ENCODE measurements around the gene PNMA6F.

The PNMA6F gene

DNA sequence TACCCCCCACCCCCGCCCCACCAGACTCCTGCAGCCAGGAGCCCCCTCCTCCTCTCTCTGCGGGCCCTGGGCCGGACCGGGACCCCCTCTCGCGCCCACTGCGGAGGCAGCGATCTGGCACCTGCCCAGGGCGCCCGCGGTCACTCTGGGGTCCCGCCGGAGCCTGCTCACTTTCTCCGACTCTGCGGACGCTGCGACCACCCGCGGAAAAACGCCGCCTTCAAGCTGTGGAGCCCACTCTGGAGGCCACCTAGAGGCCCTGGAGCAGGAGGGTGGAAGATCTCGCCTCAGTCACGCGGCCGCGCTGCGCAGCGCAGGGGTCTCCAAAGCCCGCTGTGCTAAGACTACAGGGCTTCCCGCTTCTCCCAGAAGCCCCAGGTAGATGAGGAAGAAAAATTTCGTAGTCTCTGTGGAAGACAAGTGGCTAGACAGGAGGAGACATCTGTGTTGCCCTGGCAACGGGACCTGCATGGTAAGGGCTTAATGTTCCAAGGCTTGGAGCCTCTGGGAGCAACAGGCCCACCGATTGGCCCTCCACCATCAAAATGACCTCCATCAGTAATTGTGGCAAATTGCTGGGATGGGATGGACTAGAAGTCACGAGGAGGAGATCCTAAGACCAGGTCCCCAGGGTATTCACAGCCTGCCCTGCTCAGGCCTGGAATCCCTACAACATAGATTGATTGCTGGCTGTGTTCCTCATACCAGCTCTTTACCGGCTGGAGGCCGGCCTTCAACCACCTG, at the start of gene PNMA6F:
Gene PNMA6F (minus strand): TSS at position 387 of the 744 bp plus-strand sequence. CDS start 1,093 bp downstream, outside the sequence.
- no peak for DNase-seq

DNA sequence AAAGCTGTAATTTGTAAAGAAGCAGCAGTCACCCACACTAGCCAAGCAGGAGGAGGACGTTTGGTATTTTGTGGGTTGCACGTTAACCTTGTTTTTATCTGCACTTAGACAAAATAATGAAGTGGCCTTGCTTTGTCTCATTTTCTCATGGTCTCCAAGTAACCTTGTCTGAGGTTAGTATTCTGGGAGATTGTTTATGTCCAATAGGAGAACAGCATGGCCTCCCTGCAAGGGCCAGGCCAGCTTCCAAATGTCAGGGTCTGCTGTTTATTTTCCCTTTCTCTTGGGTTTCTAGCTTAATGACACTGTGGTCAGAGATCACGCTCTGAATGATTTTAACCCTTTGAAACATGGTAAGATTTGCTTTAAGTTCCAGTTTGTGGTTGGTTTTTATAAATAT, 49.7 kb upstream of the PNMA6F start:
- no peak for DNase-seq

DNA sequence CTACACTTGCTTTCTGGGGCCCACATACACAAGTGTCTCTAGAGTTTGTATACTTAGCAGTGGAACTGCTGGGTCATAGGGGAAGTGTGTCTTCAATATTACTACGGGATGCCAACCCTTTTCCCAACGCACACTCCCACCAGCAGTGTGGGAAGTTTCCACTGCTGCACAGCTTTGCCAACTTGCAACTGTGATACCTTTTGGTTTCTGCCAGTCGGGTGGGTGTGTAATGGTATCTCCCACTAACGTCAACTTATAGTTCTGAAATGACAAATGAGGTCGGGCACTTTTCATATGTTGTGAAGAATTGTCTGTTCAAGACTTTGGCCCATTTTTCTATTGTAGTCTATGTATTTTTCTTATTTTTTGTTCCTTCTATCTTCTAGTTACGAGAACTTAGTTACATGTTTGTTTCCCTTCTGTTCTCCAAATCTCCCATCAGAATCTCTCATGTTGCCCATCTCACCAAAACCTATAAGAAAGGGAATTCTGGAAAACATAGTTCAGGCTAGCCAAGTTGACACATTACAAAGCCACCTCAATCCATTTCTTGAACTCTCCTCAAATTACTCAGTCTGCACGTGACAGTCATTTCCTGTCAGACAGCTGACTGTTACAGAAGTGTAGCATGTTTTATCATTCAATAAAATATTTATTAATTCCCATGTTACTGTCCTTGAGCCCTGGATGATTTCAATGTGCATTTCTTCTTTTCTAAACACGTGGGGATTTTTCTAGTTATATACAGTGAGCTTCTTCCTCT, 48.9 kb upstream of the PNMA6F start:
- DNase-seq, result no peak

DNA sequence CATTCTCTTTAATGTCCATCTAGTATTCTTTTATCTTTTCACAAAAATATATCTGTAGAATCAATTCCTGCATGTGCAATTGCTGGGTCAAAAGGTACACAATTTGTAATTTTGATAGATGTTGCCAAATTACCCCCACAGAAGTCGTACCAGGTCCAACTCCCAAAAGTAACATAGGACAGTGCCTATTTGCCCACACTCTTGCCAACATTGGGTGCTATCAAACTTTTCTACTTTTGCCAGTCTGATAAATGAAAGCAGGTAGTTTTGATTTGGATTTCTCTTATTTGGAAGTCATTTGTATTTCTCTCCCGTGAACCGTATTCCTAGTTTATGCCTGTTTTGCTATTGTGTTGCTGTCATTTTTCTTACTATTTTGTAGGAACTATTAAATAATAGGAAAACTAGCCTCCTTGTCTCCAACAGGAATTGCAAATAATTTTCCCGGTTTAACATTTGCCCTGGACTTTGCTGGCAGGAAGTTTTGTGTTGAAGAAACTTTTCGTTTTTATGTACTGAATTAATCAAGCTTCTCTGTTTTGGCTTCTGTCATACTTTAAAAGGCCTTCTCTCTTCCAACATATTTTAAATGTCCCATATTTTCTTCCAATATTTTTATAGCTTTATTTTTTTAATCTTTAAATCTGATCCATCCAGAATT, 45.4 kb upstream of the PNMA6F start:
- DNase-seq, result no peak

DNA sequence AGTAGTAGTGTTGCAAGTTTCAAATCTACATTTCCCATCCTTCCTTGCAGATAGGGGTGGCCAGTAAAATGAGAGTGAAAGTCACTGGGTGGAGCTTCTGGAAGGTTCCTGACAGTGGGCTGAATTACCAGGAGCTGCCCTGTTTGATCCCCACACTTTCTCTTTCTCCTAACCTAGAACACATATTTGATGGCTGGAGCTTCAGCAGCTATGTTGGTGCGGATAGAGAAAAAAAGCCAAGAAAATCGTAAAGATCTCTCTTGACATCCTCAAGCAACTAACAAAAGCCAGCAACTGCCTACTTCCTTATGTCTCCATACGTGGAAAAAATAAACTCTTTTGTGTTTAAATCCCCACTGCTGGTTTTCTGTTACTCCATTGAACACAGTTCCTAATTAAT, 44.6 kb upstream of the PNMA6F start:
- DNase-seq, result no peak

DNA sequence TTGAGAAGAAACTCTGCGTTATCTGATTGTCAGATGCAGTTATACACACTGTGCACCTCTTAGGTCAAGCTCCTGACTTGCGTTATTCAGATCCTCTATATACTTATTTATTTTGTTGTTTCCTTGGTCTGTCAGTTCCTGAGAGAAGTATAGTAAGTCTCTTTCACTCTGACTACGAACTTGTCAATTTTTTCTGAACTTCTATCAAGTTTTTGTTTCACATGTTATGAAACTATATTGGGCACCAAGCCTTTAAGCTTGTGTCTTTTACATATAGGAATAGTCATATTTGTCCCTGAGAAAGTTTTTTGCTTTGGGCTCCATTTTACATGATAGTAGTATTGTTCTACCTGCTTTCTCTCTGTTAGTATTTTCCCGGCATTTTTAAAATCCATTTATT, 44.1 kb upstream of the PNMA6F start:
- no peak for DNase-seq

DNA sequence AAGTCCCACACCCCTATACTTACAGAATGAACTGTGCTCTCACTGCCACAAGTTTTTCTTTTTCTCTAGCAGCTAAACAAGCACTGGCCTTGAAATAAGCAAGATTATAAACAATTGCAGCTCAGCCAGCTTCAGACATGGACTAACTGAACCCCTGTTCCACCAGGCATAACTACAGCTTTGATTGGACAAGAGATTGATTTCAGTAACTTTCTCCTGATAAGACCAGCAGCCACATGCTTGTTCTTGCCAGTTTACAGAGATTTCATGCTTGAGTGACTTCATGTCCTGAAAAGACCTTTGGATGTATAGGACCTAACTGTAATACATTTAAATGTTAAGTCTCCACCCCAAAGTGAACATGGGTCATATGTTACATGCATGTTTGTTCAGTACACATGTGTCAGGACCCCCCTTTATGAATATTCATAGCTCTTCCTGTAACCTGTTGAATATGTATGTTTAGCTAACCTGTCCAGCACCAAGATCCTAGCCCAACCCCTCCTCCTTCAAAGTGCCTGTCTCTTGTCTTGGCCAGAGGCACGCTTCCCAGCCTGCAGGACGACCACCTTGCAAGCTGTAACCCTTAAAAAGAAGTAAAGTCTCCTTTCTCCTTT, 40.3 kb upstream of the PNMA6F start:
- DNase-seq, result no peak

DNA sequence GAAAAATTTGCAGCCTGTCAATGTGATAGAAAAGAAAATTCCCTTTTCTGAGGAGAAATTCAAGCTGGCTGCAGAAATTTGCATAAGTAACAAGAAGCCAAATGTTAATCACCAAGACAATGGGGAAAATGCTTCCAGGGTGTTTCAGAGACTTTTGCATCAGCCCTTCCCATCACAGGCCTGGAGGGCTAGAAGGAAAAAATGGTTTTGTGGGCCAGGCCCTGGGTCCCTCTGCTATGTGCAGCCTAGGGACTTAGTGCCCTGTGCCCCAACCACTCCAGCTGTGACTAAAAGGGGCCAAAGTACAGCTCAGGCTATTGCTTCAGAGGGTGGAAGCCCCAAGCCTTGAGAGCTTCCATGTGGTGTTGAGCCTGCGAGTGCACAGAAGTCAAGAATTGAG, 36.3 kb upstream of the PNMA6F start:
- DNase-seq, result no peak

DNA sequence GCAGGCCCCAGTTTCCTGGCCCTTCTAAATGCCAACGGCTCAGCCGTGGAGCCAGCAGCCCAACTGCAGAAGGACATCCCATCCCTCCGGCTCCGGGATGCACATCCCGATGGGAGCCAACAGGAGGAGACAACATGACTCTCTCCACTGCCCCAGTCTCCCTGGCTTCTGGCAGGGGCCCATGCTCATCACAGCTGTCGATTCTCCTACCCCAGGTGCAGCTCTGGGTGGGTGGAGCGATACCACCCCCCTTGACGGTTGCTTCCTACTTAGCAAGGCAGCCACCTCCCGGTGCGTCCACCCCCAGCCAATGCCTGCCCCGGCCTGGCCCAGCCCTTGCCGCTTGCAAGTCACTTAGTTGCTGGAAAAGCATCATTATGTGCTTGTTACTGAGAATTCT, 31.8 kb upstream of the PNMA6F start:
- no peak for DNase-seq

DNA sequence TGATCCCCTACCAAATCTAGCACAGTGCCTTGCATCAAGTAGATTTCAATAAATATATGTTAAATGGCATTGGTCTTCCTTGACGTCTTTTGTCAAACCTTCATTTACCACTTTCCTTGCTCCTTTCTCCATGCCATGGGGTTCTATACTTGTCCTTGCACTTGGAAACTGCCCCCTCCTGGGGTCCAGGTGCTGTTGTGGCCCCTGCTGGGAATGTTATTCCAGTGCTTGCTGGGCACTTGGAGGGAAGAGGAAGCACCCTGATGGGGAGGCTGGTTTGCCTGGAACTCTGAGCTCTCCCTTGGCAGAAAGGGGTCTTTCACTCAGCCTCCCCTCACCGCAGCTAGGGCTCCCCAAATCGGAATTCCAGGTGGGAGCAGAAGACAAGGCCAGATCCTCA, 31.3 kb upstream of the PNMA6F start:
- no peak for DNase-seq

DNA sequence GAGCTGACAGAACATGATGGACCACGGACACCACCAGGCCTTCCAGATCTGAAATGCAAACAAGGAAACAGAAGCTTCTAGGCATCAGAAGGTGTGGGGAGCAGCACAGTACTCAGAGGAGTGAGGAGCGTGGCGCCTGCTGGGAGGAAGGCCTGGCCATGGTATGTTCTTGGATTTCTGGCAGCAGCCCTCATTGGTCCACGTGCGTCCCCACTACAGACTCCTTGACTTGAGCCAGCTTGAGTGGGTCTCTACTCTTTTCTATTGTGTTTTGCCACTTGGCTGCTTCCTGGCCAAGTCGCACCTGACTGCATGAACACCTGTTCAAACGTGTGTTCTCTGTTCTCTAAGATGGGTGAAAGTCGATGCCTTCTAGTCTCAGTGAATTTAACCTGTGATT, 30.4 kb upstream of the PNMA6F start:
- DNase-seq, result peak; percentile 3

DNA sequence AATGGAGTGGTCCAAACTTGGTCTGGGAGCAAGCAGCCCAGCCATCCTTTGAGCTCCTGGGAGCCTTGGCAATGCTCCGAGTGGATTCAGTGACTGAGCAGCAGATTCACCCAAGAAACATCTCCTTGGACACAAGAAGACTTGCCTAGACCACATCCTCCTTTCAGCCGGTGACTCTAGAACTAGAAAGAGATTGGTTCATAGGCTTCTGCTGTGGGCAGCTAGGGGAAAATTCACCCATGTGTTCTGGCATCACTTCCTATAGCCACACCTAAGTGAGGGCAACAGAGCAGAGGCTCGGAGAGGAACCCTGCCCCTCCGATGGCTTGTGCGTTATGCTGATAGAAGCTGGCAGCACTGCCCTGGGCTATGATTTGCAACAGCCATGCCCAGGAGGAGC, 28.4 kb upstream of the PNMA6F start:
- DNase-seq, result no peak

DNA sequence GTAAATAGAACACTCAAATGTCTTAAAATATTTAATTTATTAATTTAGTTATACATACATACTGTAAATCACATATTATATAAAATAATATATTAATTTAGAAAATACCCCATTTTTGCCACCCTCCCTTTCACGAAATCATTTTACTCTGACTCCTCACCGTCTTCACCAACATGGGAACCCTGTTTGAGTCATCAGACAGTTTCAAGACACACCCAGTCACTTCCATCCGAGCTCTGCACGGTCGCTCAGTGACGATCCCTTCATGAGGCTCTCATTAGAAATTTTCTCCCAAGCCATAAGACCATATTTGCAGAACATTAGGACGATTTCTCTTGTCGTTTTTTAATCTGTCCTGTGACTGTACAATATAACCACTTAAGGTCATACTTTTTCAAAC, 26.9 kb upstream of the PNMA6F start:
- DNase-seq, result no peak

DNA sequence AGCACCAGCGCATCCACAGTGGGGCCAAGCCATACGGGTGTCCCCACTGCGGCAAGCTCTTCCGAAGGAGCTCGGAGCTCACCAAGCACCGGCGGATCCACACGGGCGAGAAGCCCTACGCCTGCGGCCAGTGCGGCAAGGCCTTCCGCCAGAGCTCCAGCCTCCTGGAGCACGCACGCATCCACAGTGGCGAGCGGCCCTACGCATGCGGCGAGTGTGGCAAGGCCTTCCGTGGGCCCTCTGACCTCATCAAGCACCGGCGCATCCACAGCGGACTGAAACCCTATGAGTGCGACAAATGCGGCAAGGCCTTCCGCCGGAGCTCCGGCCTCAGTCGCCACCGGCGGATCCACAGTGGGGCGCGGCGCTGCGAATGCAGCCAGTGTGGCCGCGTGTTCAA, 26.0 kb upstream of the PNMA6F start:
- no peak for DNase-seq

DNA sequence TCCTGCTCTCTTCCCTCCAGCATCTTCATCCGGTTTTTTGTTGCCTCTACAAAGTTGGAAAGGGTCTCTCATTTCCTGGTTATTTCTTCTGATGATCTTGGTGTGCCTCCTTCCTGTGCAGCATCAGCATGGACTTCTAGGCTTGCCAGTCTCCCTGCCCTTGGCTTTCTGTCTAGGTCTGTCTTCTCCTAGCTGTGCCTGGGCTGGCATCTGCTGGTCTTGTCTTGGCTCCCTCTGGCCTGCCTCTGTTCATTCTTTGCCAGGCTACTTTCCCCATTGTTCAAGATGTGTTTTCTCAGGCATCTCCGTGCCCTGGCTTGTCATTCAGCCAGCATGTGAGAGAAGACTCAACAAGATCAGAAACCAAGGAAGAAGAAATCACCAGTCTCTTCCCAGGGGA, 22.1 kb upstream of the PNMA6F start:
- no peak for DNase-seq

DNA sequence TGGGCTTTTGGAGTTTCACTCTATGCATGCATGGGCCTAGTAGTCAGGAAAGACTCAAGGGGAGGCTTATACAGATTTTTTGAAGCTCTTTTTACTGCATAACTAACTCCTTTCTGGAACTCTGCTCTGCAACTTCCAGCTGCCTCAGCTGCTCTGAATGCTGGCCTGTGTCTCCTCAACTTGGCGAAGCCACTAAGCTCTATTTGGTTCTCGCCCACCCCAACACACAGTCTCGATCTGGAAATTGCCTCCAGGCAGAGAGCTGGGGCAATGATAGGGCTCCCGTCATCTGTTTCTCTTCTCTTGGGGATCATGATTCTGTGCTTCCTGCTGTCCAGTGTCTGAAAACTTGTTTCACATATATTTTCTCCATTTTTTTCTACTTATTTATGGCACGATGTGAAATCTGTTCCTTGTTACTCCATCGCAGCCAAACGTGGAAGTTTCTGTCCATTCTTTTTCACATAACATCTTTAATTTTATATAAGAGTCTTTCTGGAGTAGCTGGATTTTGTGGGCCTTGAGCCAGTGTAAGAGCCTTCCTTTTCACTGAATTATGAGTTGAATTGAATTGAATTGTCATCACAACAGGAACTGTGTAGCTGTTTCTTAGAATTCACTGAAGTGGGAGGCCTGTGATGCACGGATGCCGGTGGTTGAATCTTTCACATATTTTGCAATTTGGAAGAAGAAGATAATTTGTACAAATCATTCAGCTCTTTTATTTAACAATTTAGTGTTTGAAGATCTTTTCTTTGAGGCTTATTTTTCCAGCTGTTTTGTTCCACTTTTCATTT, 21.4 kb upstream of the PNMA6F start:
- no peak for DNase-seq

DNA sequence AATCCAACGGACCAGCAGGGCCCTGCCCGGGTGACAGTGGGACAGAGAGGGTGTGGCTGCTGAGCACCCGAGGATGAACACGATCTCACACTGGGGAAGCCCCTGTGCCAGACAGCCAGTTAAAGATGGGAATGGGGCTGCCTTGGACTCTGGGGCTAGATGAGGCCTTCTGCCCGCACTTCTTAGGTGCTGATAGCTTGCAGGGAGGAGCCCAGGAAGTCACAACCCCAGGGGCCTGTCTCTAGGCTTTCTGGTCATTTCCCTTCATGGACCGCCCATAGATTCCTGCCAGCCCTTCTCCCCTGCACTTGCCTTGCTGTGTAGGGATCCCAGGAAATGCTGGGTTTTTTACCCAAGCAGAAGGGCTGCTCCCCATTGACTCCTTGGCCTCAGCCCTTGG, 18.5 kb upstream of the PNMA6F start:
- no peak for DNase-seq

DNA sequence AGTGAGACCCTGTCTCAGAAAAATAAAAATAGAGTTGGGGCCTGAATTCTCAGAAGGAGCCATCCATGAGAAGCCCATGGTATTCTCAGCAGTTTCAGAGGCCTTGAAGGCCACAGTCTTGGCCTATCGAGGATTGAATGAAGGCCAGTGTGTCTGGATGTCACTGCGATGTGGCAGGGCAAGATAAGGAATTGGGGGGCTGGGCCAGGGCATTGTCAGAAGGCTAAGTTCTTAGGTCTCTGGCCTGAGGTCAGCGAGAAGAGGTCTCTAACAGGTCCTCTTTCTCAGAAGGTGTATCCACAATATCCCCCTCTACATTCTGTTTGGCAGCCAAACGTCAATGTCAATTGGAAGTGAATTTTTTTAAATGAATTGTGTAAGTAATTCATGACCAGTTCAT, 18.1 kb upstream of the PNMA6F start:
- no peak for DNase-seq

DNA sequence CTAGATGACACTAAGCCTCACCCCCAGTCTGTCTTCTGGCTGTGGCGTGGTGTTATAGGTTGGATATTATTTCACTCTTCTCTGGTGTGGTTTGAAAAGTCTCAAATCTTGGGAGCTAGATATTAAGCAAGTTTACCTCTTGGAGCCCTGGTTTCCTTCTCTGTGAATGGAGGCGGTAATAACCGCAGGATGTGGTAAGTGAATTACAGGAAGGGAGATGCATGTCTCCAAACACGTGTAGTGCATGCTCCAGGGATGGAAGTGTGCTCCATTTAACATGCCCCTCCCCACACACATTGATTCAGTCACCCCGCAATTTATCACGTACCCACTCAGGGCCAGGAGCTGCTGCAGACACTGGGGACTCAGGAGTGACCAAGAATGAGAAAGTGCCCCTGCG, 17.3 kb upstream of the PNMA6F start:
- no peak for DNase-seq

DNA sequence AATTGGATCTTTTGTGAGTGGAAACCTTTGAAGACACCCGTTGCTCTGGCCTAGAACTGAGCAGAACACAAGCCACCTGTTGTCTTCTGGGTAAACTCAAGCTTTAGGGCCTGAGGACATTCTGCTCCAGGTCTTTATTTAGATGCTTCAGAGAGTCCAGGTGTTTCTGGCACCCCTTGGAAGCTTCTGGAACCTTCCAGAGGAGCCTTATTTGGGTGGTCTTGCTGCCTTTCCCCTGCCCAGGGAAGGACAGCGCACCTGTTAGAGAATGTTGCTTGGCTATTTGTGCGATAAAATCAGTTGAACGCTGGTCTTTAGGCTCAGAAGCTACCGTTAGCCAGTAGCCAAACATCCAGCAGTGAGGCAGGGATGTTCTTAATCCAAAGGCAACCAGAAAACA, 15.4 kb upstream of the PNMA6F start:
- DNase-seq, result no peak

DNA sequence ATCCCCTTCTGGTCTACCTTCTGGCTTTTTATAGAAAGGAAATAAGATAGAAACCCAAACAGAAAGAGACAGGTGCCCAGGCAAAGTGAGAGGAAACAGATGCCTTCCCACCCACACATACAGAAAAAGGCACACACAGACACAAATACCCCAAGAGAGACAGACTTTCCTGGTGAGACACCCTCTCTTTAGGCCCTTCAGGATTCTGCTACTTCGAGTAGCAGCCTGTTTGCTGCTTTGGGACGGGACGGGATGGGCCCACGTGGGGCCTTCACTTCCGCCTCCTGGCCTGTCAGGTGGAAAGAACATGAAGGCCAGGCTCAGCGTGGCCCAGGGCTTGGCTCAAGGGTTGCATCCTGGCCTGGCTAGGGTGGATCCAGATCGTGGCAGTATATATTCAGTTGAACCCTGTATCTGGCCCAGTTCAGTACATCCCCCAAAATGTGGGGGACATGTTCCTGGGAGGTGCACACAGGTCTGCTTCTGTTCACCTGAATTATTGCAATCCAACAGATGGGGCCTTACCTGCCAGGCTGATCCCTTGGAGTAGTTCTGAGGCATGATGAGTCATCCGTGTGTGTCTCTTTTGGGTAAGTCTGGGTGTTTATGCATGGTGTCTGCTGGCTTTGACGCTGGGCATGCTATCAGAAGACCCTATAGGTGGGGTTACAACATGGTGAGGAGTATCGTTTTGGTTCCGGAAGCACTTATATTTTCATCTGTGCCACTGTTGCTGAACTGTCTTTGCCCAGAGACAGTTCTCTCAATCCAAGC, 14.7 kb upstream of the PNMA6F start:
- no peak for DNase-seq

Measured in NCI-H1436 (cell line).